Chondrocyte (in vitro differentiated cells): ENCODE measurements around the gene ARTN. TPM values are rescaled to one million over a fixed set of nuclear protein-coding genes. Genes with fewer than 3 reads are reported as not detected.

ENCODE experiments used
- DNase-seq: peaks from one replicate; pipeline ENCODE4 v3.0.0; 2021; ENCODE audit warnings: mixed read lengths, low spot score
- H3K27ac Mint-ChIP-seq: one replicate; pipeline ENCODE4 v1.8.0; 2021; ENCODE audit warnings: mild to moderate bottlenecking, moderate library complexity, mixed read lengths; ENCODE audit not compliant: unreplicated experiment
- H3K27me3 Mint-ChIP-seq: 2 replicates; pipeline ENCODE4 v1.8.0; 2021; ENCODE audit warnings: low read depth, mixed read lengths
- H3K36me3 Mint-ChIP-seq: 2 replicates; pipeline ENCODE4 v1.8.0; 2021; ENCODE audit warnings: low read depth, mixed read lengths
- H3K4me1 Mint-ChIP-seq: 2 replicates; pipeline ENCODE4 v1.8.0; 2021; ENCODE audit warnings: low read depth, mild to moderate bottlenecking, mixed read lengths
- H3K4me3 Mint-ChIP-seq: one replicate; pipeline ENCODE4 v1.8.0; 2021; ENCODE audit warnings: mild to moderate bottlenecking, moderate library complexity, mixed read lengths; ENCODE audit not compliant: unreplicated experiment
- H3K9me3 Mint-ChIP-seq: 2 replicates; pipeline ENCODE4 v1.8.0; 2021; ENCODE audit warnings: low read depth, mixed read lengths
- CTCF ChIP-seq: fragments of 200-600 bp; sonication (generic); IDR thresholded peaks from 2 replicates; pipeline ENCODE4 v1.5.0; 2021; ENCODE audit warnings: antibody characterized with exemption, mild to moderate bottlenecking, moderate library complexity
- total RNA-seq: library from RNA; stranded (reverse); gene quantifications from 3 replicates; pipeline ENCODE4 v1.2.1, GENCODE V29; 2021

Gene ARTN
- total RNA-seq, 1 donor from 2014 or later = 0.50 TPM

- TF ChIP-seq CTCF = no peak
- DNase-seq = no peak
- no peaks in the 10 kb centered on the region for H3K27me3 Mint-ChIP-seq
- H3K36me3 Mint-ChIP-seq = peaks cover 29% of the 10 kb centered on the region
- no peak overlapping the region for H3K27ac Mint-ChIP-seq
- H3K9me3 Mint-ChIP-seq = no peaks in the 10 kb centered on the region
- no peak overlapping the region for H3K4me3 Mint-ChIP-seq
- H3K4me1 Mint-ChIP-seq = peaks cover 28% of the 10 kb centered on the region
Observed at GRCh38 chr1:43983253-43983899, 49.8 kb downstream of the ARTN start.

GRCh38 chr1:43984855-43985254 lies 51.3 kb downstream of the ARTN start:
- Mint-ChIP-seq H3K9me3 (no peaks in the 10 kb centered on the region), H3K36me3 (peaks cover 29% of the 10 kb centered on the region), H3K4me1 (peaks cover 22% of the 10 kb centered on the region), H3K4me3 (no peak overlapping the region), H3K27ac (no peak overlapping the region), H3K27me3 (no peaks in the 10 kb centered on the region)
- no peak for DNase-seq
- no peak for TF ChIP-seq CTCF

GRCh38 chr1:43985984-43986595 lies 52.5 kb downstream of the ARTN start:
- peaks cover 26% of the 10 kb centered on the region for H3K36me3 Mint-ChIP-seq
- no peaks in the 10 kb centered on the region for H3K27me3 Mint-ChIP-seq
- TF ChIP-seq CTCF = no peak
- no peak for DNase-seq
- H3K4me1 Mint-ChIP-seq = peaks cover 19% of the 10 kb centered on the region
- H3K4me3 Mint-ChIP-seq = no peak overlapping the region
- no peak overlapping the region for H3K27ac Mint-ChIP-seq
- H3K9me3 Mint-ChIP-seq = no peaks in the 10 kb centered on the region

GRCh38 chr1:43986712-43987111 lies 53.1 kb downstream of the ARTN start:
- H3K27ac Mint-ChIP-seq = no peak overlapping the region
- no peak for DNase-seq

More at GRCh38 chr1:43986712-43987111, 53.1 kb downstream of the ARTN start:
- Mint-ChIP-seq H3K36me3 (peaks cover 26% of the 10 kb centered on the region), H3K9me3 (no peaks in the 10 kb centered on the region), H3K4me1 (peaks cover 20% of the 10 kb centered on the region), H3K27me3 (no peaks in the 10 kb centered on the region), H3K4me3 (no peak overlapping the region)
- TF ChIP-seq CTCF = no peak

Other genes with a start within 250 kb of the ARTN start
- 15.2 to 28.7 TPM (median 17.0 TPM) in 3 replicates for gene ST3GAL3, start 226.3 kb upstream of the ARTN start, total RNA-seq
- 33.4 to 39.2 TPM (median 38.8 TPM) in 3 replicates for gene IPO13, start 13.1 kb downstream of the ARTN start, total RNA-seq
- 22.2 to 27.3 TPM (median 22.4 TPM) in 3 replicates for gene DPH2, start 36.2 kb downstream of the ARTN start, total RNA-seq
- gene ATP6V0B, start 41.2 kb downstream of the ARTN start, total RNA-seq = 112 to 123 TPM (median 122 TPM) in 3 replicates
- 94.8 to 109 TPM (median 99.4 TPM) in 3 replicates for gene B4GALT2, start 45.4 kb downstream of the ARTN start, total RNA-seq
- gene CCDC24, start 57.8 kb downstream of the ARTN start, total RNA-seq = 5.4 to 6.8 TPM (median 6.3 TPM) in 3 replicates
- 8.4 to 67.3 TPM (median 61.7 TPM) in 3 replicates for gene SLC6A9, start 97.7 kb downstream of the ARTN start, total RNA-seq
- 0.18 TPM in 1 of 3 replicates, not detected in the others for gene KLF17, start 185.0 kb downstream of the ARTN start, total RNA-seq
- gene KLF18, start 207.8 kb downstream of the ARTN start, total RNA-seq = not detected in 3 replicates